K562 (cell line): ENCODE measurements around the gene TLE3. TPM values are rescaled to one million over a fixed set of nuclear protein-coding genes. Genes with fewer than 3 reads are reported as not detected.

ENCODE experiments used
- ATAC-seq: fragments of 200-7000 bp; cut with Tn5 transposase; 3 replicates; pipeline ENCODE4 v1.9.1; 2020; ENCODE audit warnings: moderate library complexity
- BruUV-seq: library from RNA; stranded (reverse); fragments of 400-500 nt; replicated peaks from 2 replicates; lab custom pipeline; 2021; lab: Mats Ljungman, UMichigan
- CTCF ChIA-PET: fragments of 300-600 bp; formaldehyde crosslinking; extraction: SDS; loops from one replicate; lab custom pipeline; 2021; ENCODE audit warnings: low intra/inter-chr PET ratio; lab: Yijun Ruan, JAX
- POLR2A ChIA-PET: fragments of 300-600, 350-650 bp; sonication (Branson Sonifier 250); formaldehyde crosslinking; extraction: SDS; loops from one replicate; lab custom pipeline; 2021; ENCODE audit warnings: antibody characterized with exemption, inconsistent platforms; lab: Yijun Ruan, JAX
- DNase-seq, 4 experiments: peaks; one replicate each; pipeline versions ENCODE4 v3.0.0 to v3.0.0-alpha.2; 2011 to 2018; ENCODE audit warnings: low spot score in 3 of 4, mixed read lengths in 3 of 4; ENCODE audit errors: extremely low read depth in 1 of 4
- FAIRE-seq: peaks from 2 replicates; lab custom pipeline; 2011; peaks lifted over from hg19 to GRCh38; lab: Jason Lieb, UNC
- H2AFZ ChIP-seq: 2 replicates; pipeline ENCODE4 v1.6.0; 2011; ENCODE audit warnings: low read depth, low read length, control low read depth, inconsistent platforms
- H3K27ac ChIP-seq: fragments of 200-600 bp; 3 replicates; pipeline ENCODE4 v1.8.0; 2011; ENCODE audit warnings: low read depth, mild to moderate bottlenecking, control low read depth, inconsistent platforms, low read length, moderate library complexity, mixed read lengths; ENCODE audit errors: extremely low read depth
- H3K27me3 ChIP-seq, 2 experiments: fragments of 300-600 bp in 1 of 2; 2 replicates in 1 of 2; 3 replicates in 1 of 2; pipeline versions ENCODE4 v1.6.0 to v1.8.0; 2011; ENCODE audit warnings: inconsistent platforms in 2 of 2, low read length in 2 of 2, mild to moderate bottlenecking in 1 of 2, mixed read lengths in 1 of 2, moderate library complexity in 1 of 2; ENCODE audit not compliant: control insufficient read depth in 2 of 2, insufficient read depth in 2 of 2
- H3K36me3 ChIP-seq: fragments of 300-600 bp; 3 replicates; pipeline ENCODE4 v1.8.0; 2011; ENCODE audit warnings: mild to moderate bottlenecking, low read length, inconsistent platforms; ENCODE audit not compliant: control insufficient read depth, insufficient read depth
- H3K4me1 ChIP-seq, 2 experiments: fragments of 200-600 bp in 1 of 2; replicated peaks in 1 of 2; 2 replicates in 1 of 2; 3 replicates in 1 of 2; pipeline versions ENCODE4 v1.5.1 to v1.8.0; 2011; ENCODE audit warnings: inconsistent platforms in 2 of 2, low read length in 2 of 2, mild to moderate bottlenecking in 1 of 2, mixed read lengths in 1 of 2, moderate library complexity in 1 of 2; ENCODE audit not compliant: control insufficient read depth in 2 of 2, insufficient read depth in 2 of 2
- H3K4me2 ChIP-seq: 2 replicates; pipeline ENCODE4 v1.6.1; 2011; ENCODE audit warnings: low read length, control low read depth, inconsistent platforms, mixed read lengths; ENCODE audit not compliant: insufficient read depth
- H3K4me3 ChIP-seq: fragments of 200-600 bp; sonication (generic), shearing (Covaris generic); 2 replicates; pipeline ENCODE4 v1.5.1; 2016; ENCODE audit warnings: control low read depth, inconsistent platforms
- H3K79me2 ChIP-seq: fragments of 200-600 bp; 3 replicates; pipeline ENCODE4 v1.8.0; 2011; ENCODE audit warnings: low read length, inconsistent platforms; ENCODE audit not compliant: control insufficient read depth, insufficient read depth
- H3K9ac ChIP-seq, 2 experiments: 2 replicates each; pipeline versions ENCODE4 v1.6.0 to v1.6.1; 2011; ENCODE audit warnings: low read depth in 2 of 2, low read length in 2 of 2, control low read depth in 1 of 2, inconsistent platforms in 1 of 2, mild to moderate bottlenecking in 1 of 2, mixed read lengths in 1 of 2; ENCODE audit not compliant: insufficient read depth in 1 of 2
- H3K9me1 ChIP-seq: one replicate; pipeline ENCODE4 v1.6.0; 2011; ENCODE audit warnings: inconsistent platforms, mild to moderate bottlenecking, low read length, moderate library complexity; ENCODE audit not compliant: control insufficient read depth, insufficient read depth
- H3K9me3 ChIP-seq: replicated peaks from 2 replicates; pipeline ENCODE4 v1.5.1; 2011; ENCODE audit warnings: low read depth, low read length, inconsistent platforms; ENCODE audit not compliant: control insufficient read depth, insufficient read depth
- H4K20me1 ChIP-seq: replicated peaks from 2 replicates; pipeline ENCODE4 v1.6.1; 2011; ENCODE audit warnings: low read length, inconsistent platforms, mixed read lengths; ENCODE audit not compliant: control insufficient read depth, insufficient read depth
- E2F1 ChIP-seq: sonication (generic); formaldehyde crosslinking; IDR thresholded peaks from 2 replicates; pipeline ENCODE4 v1.8.1; 2023; ENCODE audit warnings: mild to moderate bottlenecking, missing genetic modification reagents, moderate library complexity
- FOXJ2 ChIP-seq: fragments of 200-800 bp; sonication (Bioruptor generic); IDR thresholded peaks from 2 replicates; pipeline ENCODE4 v1.6.1; 2016; ENCODE audit warnings: missing genetic modification characterization, missing compliant biosample characterization
- GATAD2A ChIP-seq: fragments of 450-650 bp; IDR thresholded peaks from 2 replicates; pipeline ENCODE4 v1.6.1; 2017
- PATZ1 ChIP-seq: fragments of 250-450 bp; sonication (Bioruptor Pico); IDR thresholded peaks from 2 replicates; pipeline ENCODE4 v1.5.0; 2020; ENCODE audit warnings: mild to moderate bottlenecking, borderline replicate concordance
- RBM39 ChIP-seq: fragments of 200-400 bp; formaldehyde crosslinking; optimal IDR thresholded peaks from 2 replicates; pipeline ENCODE3; 2018; ENCODE audit warnings: low read depth, low read length
- SMARCA5 ChIP-seq: fragments of 450-650 bp; IDR thresholded peaks from 2 replicates; pipeline ENCODE4 v1.6.1; 2016
- TRIM28 ChIP-seq: fragments of 450-650 bp; IDR thresholded peaks from 2 replicates; pipeline ENCODE4 v1.6.1; 2017
- ZNF592 ChIP-seq: fragments of 450-650 bp; IDR thresholded peaks from 2 replicates; pipeline ENCODE4 v1.6.1; 2017; ENCODE audit warnings: antibody characterized with exemption, mild to moderate bottlenecking
- WGBS: fragments of 100-300 bp; shearing (Covaris generic); methylation state at CpG from one replicate; pipeline ENCODE4 v1.1.6; 2016; ENCODE audit warnings: low coverage, mixed read lengths; ENCODE audit not compliant: insufficient coverage; ENCODE audit errors: missing lambda C conversion rate; 5-methylcytosine and 5-hydroxymethylcytosine counted together
- in situ Hi-C: fragments of 300-500 bp; cut with MboI; formaldehyde crosslinking; loops from 4 replicates; pipeline ENCODE4 v1.15.0; 2018; ENCODE audit warnings: inconsistent platforms, mixed read lengths
- intact Hi-C: fragments of 100-400 bp; cut with micrococcal nuclease; formaldehyde crosslinking; loops from 2 replicates; pipeline ENCODE4 v1.14.2; 2022
- polyA plus RNA-seq, 8 experiments: library from polyadenylated mRNA; depleted of rRNA in 4 of 8; stranded (reverse) in 5 of 8; unstranded in 3 of 8; fragments of >200 nt; fragmentation: Nextera tagmentation in 2 of 8; fragmentation: Illumina TruSeq in 1 of 8; extraction: Ambion mirVana in 2 of 8; extraction: Trizol in 1 of 8; gene quantifications; 2 replicates each; pipeline versions ENCODE4 v1.2.1 to v1.2.3, GENCODE V29; 2011 to 2014; ENCODE audit warnings: inconsistent platforms in 1 of 8, missing spikeins in 1 of 8
- total RNA-seq, 7 experiments: library from RNA; depleted of rRNA in 6 of 7; stranded (reverse); fragments of >200 nt in 6 of 7; fragmentation: Illumina TruSeq in 2 of 7; extraction: Trizol in 2 of 7; gene quantifications; 2 replicates each; pipeline versions ENCODE4 v1.2.1 to v1.2.3, GENCODE V29; 2011 to 2021; ENCODE audit warnings: low replicate concordance in 1 of 7
- TF ChIP-seq, protein P1 (sequence below): fragments of 250-450 bp; sonication (Bioruptor Pico); IDR thresholded peaks from 2 replicates; pipeline ENCODE4 v1.5.0; 2021
- TF ChIP-seq, protein P2 (sequence below): fragments of 200-800 bp; sonication (Bioruptor generic); IDR thresholded peaks from 2 replicates; pipeline ENCODE4 v1.6.1; 2017; ENCODE audit warnings: missing genetic modification characterization, missing compliant biosample characterization

Gene TLE3
- total and polyA plus RNA-seq, 9 of the 15 experiments (the other 6 are each of a cell fraction or from before 2014, with no cell fraction given) = 1.5 to 84.2 (median 14.1) TPM

- Histone ChIP-seq H3K4me2 (no peak overlapping the region), H2AFZ (no peak overlapping the region), H3K36me3 (no peaks in the 10 kb centered on the region), H3K9ac (0 out of 4 replicates have a peak overlapping the region, but pooled peaks of 1 of the 2 experiments have one; percentile 65), H3K4me1 (no peaks in the 10 kb centered on the region), H3K4me3 (no peak overlapping the region), H3K79me2 (no peaks in the 10 kb centered on the region), H3K27ac (no peak overlapping the region), H3K9me3 (no peaks in the 10 kb centered on the region), H3K9me1 (no peaks in the 10 kb centered on the region), H3K27me3 (peaks cover 25 to 50% of the 10 kb centered on the region in 2 experiments), H4K20me1 (peaks cover 10% of the 10 kb centered on the region; the same call in 1 of the 2 replicates)
- DNase-seq (no peak), FAIRE-seq (no peak), ATAC-seq (no peak)
- CTCF ChIA-PET = no interaction called here
- TF ChIP-seq FOXJ2 = no peak
- TF ChIP-seq, protein P1, sequence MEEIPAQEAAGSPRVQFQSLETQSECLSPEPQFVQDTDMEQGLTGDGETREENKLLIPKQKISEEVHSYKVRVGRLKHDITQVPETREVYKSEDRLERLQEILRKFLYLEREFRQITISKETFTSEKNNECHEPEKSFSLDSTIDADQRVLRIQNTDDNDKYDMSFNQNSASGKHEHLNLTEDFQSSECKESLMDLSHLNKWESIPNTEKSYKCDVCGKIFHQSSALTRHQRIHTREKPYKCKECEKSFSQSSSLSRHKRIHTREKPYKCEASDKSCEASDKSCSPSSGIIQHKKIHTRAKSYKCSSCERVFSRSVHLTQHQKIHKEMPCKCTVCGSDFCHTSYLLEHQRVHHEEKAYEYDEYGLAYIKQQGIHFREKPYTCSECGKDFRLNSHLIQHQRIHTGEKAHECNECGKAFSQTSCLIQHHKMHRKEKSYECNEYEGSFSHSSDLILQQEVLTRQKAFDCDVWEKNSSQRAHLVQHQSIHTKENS = no peak
- TF ChIP-seq, protein P2, sequence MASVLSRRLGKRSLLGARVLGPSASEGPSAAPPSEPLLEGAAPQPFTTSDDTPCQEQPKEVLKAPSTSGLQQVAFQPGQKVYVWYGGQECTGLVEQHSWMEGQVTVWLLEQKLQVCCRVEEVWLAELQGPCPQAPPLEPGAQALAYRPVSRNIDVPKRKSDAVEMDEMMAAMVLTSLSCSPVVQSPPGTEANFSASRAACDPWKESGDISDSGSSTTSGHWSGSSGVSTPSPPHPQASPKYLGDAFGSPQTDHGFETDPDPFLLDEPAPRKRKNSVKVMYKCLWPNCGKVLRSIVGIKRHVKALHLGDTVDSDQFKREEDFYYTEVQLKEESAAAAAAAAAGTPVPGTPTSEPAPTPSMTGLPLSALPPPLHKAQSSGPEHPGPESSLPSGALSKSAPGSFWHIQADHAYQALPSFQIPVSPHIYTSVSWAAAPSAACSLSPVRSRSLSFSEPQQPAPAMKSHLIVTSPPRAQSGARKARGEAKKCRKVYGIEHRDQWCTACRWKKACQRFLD = no peak
- TF ChIP-seq RBM39 = no peak
- TF ChIP-seq SMARCA5 = no peak
- no peak for TF ChIP-seq GATAD2A
- no peak for TF ChIP-seq TRIM28
- TF ChIP-seq E2F1 = no peak
- TF ChIP-seq PATZ1 (CRISPR knock-in tag) = no peak
- no peak for TF ChIP-seq ZNF592
- POLR2A ChIA-PET = no interaction called here
- in situ Hi-C loops (no loop called here), intact Hi-C loops (no loop called here)
- WGBS = 0% methylated on average over 5 of the region's 5 CpGs
- no TSS peak for BruUV-seq
Observed at GRCh38 chr15:70026991-70027390, 70.7 kb downstream of the TLE3 start.
